ENCODE data around the gene SERPINA4. TPM values are rescaled to one million over a fixed set of nuclear protein-coding genes. Genes with fewer than 3 reads are reported as not detected.

Gene SERPINA4
- total RNA-seq, 1 donor from 2014 or later: not detected

DNA sequence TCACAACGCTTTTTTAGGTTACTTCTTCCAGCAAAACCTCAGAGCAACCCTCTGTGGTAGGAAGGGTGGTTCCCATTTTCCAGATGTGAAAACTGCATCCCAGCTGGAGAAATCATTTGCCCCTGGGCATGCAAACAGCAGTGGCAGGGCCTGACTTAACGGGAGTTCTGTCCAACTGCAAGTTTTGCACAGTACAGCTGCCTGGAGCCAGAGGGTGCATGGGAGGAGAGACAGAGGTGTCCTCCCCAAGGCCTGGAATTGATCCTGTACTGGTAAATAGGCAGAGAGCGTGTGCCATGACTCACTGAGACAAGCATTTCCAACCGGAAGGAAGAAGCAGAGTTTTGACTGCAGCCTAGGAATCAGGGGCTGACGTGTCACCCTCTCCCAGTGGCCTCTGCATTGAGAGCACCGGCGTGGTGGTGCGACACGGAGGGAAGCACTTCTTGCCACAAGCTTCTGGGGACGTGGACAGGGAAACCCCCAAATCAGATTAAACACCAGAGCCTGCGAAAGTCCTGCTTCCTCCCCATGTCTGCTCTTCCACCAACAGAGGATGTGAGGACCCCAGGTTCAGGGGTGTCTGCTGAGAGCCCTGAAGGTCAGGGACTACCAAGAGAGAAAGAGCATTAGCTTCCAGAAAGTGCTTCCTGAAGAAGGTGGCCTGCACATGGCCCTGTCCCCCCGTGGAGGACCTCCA, 19.0 kb upstream of the SERPINA4 start:
- no peaks in the 10 kb centered on the region for H3K4me1 Mint-ChIP-seq (ENCODE audit: unreplicated experiment)
- no peak for DNase-seq (ENCODE audit: low spot score)
- peaks cover 6% of the 10 kb centered on the region for H3K27me3 Mint-ChIP-seq (ENCODE audit: unreplicated experiment)
- TF ChIP-seq, protein P1, sequence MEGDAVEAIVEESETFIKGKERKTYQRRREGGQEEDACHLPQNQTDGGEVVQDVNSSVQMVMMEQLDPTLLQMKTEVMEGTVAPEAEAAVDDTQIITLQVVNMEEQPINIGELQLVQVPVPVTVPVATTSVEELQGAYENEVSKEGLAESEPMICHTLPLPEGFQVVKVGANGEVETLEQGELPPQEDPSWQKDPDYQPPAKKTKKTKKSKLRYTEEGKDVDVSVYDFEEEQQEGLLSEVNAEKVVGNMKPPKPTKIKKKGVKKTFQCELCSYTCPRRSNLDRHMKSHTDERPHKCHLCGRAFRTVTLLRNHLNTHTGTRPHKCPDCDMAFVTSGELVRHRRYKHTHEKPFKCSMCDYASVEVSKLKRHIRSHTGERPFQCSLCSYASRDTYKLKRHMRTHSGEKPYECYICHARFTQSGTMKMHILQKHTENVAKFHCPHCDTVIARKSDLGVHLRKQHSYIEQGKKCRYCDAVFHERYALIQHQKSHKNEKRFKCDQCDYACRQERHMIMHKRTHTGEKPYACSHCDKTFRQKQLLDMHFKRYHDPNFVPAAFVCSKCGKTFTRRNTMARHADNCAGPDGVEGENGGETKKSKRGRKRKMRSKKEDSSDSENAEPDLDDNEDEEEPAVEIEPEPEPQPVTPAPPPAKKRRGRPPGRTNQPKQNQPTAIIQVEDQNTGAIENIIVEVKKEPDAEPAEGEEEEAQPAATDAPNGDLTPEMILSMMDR (IDR thresholded peaks at IDR 0.05; ENCODE audit: unreplicated experiment): no peak
- no peak overlapping the region for H3K4me3 Mint-ChIP-seq (ENCODE audit: unreplicated experiment)
- no peaks in the 10 kb centered on the region for H3K9me3 Mint-ChIP-seq (ENCODE audit: unreplicated experiment)
- no peaks in the 10 kb centered on the region for H3K36me3 Mint-ChIP-seq (ENCODE audit: low read depth, unreplicated experiment)
- no peak overlapping the region for H3K27ac Mint-ChIP-seq (ENCODE audit: unreplicated experiment)

DNA sequence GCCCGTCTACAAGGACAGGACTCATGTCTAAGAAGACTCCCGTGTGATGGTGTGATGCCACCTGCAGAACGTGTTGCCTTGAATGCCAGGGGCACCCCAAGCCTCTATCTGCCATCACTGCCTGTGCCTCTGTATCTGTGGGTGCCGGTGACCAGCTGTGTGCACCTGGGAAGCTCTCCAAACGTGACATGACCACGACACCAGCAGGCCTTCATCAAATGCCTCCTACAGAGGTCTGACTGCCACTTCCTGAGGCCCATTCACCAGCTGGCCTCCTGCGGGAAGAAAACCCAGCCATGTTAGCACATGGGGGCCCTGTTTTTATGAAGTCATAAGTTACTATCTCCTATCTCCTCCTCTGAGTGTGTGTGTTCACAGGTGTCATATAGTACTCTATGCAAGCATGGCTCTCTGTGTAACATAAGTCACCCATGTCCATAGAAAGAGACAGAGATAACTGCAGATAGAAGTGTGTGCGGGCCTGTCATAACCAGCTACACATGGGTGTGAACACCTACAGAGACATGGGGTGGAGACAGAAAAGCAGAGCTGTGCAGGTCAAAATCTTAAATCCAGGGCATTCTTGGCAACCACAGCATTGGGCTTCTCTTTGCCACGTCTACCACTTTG, 18.3 kb upstream of the SERPINA4 start:
- Mint-ChIP-seq H3K9me3 (ENCODE audit: unreplicated experiment) (no peaks in the 10 kb centered on the region), H3K27ac (ENCODE audit: unreplicated experiment) (no peak overlapping the region), H3K27me3 (ENCODE audit: unreplicated experiment) (peaks cover 6% of the 10 kb centered on the region), H3K4me1 (ENCODE audit: unreplicated experiment) (no peaks in the 10 kb centered on the region), H3K4me3 (ENCODE audit: unreplicated experiment) (no peak overlapping the region), H3K36me3 (ENCODE audit: low read depth, unreplicated experiment) (no peaks in the 10 kb centered on the region)
- no peak for DNase-seq (ENCODE audit: low spot score)
- TF ChIP-seq, protein P1 (IDR thresholded peaks at IDR 0.05; ENCODE audit: unreplicated experiment): no peak

DNA sequence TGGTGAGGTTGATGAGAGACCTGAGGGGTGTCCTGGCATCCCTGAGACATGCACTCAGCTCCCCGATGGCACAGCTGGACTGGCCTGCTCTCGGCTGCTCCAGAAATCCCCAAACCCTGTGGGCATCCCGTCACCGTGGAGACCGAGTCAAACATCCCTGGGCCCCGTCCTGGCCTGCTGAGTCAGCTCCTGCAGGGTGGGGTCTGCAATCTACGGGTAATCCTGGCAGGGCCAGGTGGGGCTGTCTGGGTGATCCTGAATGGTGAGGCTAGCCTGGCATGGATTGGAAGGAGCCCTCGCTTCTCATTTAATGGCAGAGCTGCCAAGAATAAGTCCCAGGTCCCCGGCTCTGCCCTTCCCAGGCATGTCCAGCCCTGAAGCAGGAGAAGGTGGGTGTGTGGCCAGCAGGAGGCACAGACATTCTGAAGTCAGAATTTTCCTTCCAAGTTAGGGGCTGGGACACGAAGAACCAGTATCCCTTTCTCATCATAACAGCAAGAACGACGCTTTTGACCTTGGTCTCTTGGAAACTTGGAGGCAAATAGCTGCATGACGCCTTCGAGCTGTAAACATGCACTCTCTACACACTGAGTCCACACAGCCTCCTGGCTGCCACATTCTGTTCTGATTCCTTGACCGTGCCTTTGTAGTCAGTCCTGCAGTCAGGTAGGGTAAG, 17.7 kb upstream of the SERPINA4 start:
- H3K36me3 Mint-ChIP-seq (ENCODE audit: low read depth, unreplicated experiment): no peaks in the 10 kb centered on the region
- TF ChIP-seq, protein P1 (IDR thresholded peaks at IDR 0.05; ENCODE audit: unreplicated experiment): no peak
- no peaks in the 10 kb centered on the region for H3K4me1 Mint-ChIP-seq (ENCODE audit: unreplicated experiment)
- no peak overlapping the region for H3K4me3 Mint-ChIP-seq (ENCODE audit: unreplicated experiment)
- no peak for DNase-seq (ENCODE audit: low spot score)
- no peak overlapping the region for H3K27ac Mint-ChIP-seq (ENCODE audit: unreplicated experiment)
- no peaks in the 10 kb centered on the region for H3K9me3 Mint-ChIP-seq (ENCODE audit: unreplicated experiment)
- H3K27me3 Mint-ChIP-seq (ENCODE audit: unreplicated experiment): peaks cover 5% of the 10 kb centered on the region

DNA sequence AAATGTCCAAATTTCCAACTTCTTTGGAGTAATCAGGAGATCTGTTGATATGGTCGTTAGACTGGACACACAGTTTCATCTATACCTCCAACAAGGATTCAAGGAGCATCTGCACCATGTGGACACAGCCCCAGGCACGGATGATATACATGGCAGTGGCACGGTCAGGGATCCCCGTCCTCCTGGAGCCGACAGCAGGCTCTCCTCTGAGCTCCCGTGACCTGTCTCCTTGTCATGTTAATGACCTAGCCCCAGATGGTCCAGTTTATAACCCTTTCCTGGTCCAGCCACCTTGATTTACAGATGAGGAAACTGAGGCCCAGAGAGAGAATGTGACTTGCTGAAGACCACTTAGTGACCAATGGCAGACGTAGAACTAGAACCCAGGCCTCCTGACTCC, 16.5 kb upstream of the SERPINA4 start:
- Mint-ChIP-seq H3K27ac (ENCODE audit: unreplicated experiment) (no peak overlapping the region), H3K27me3 (ENCODE audit: unreplicated experiment) (peaks cover 6% of the 10 kb centered on the region), H3K4me3 (ENCODE audit: unreplicated experiment) (no peak overlapping the region), H3K4me1 (ENCODE audit: unreplicated experiment) (no peaks in the 10 kb centered on the region), H3K9me3 (ENCODE audit: unreplicated experiment) (no peaks in the 10 kb centered on the region), H3K36me3 (ENCODE audit: low read depth, unreplicated experiment) (no peaks in the 10 kb centered on the region)
- TF ChIP-seq, protein P1 (IDR thresholded peaks at IDR 0.05; ENCODE audit: unreplicated experiment): no peak
- no peak for DNase-seq (ENCODE audit: low spot score)

Data from endothelial cell (in vitro differentiated cells).